Endothelial cell of umbilical vein (primary cell): ENCODE data around the gene INSYN2B. TPM values are rescaled to one million over a fixed set of nuclear protein-coding genes. Genes with fewer than 3 reads are reported as not detected.

ENCODE experiments used
- BruUV-seq: library from RNA; stranded (reverse); fragments of 400-500 nt; replicated peaks from 2 replicates; lab custom pipeline; 2021; lab: Mats Ljungman, UMichigan
- CTCF ChIA-PET: fragments of 300-600, 350-600 bp; sonication (Branson Sonifier 250); formaldehyde crosslinking; loops from one replicate; lab custom pipeline; 2021; ENCODE audit warnings: antibody characterized with exemption, inconsistent platforms; lab: Charles Lee
- POLR2A ChIA-PET: fragments of 300-600, 350-600 bp; sonication (Branson Sonifier 250); formaldehyde crosslinking; loops from one replicate; lab custom pipeline; 2021; ENCODE audit warnings: antibody characterized with exemption, inconsistent platforms; lab: Charles Lee
- DNase-seq: peaks from one replicate; pipeline ENCODE4 v3.0.0-alpha.2; 2011; ENCODE audit warnings: low read depth, low spot score
- FAIRE-seq: peaks from 2 replicates; lab custom pipeline; 2011; peaks lifted over from hg19 to GRCh38; lab: Jason Lieb, UNC
- H2AFZ ChIP-seq: 2 replicates; pipeline ENCODE4 v1.6.0; 2012; ENCODE audit warnings: low read depth, low read length, control low read depth, inconsistent platforms
- H3K27ac ChIP-seq: 2 replicates; pipeline ENCODE4 v1.5.1; 2011; ENCODE audit warnings: low read depth, mild to moderate bottlenecking, control low read depth, low read length, moderate library complexity; ENCODE audit not compliant: insufficient read depth
- H3K27me3 ChIP-seq, 2 experiments: 2 replicates each; pipeline versions ENCODE4 v1.6.0 to v1.6.1; 2011; ENCODE audit warnings: low read length in 2 of 2, mixed read lengths in 1 of 2; ENCODE audit not compliant: control insufficient read depth in 2 of 2, insufficient read depth in 2 of 2
- H3K36me3 ChIP-seq, 2 experiments: 2 replicates in 1 of 2; 3 replicates in 1 of 2; pipeline ENCODE4 v1.5.1; 2011; ENCODE audit warnings: low read length in 2 of 2, mild to moderate bottlenecking in 1 of 2, moderate library complexity in 1 of 2; ENCODE audit not compliant: control insufficient read depth in 2 of 2, insufficient read depth in 2 of 2; ENCODE audit errors: extremely low read depth in 1 of 2
- H3K4me1 ChIP-seq: 3 replicates; pipeline ENCODE4 v1.5.1; 2011; ENCODE audit warnings: mild to moderate bottlenecking, low read length; ENCODE audit not compliant: control insufficient read depth, insufficient read depth; ENCODE audit errors: extremely low read depth
- H3K4me2 ChIP-seq: 2 replicates; pipeline ENCODE4 v1.6.1; 2011; ENCODE audit warnings: low read length, control low read depth, mixed read lengths; ENCODE audit not compliant: insufficient read depth
- H3K4me3 ChIP-seq, 3 experiments: fragments of 200-600 bp in 1 of 3; sonication (generic), shearing (Covaris generic) in 1 of 3; replicated peaks in 1 of 3; 2 replicates each; pipeline ENCODE4 v1.5.1; 2011 to 2016; ENCODE audit warnings: control low read depth in 3 of 3, low read length in 3 of 3, mild to moderate bottlenecking in 2 of 3, inconsistent platforms in 1 of 3, low read depth in 1 of 3, moderate library complexity in 1 of 3; ENCODE audit not compliant: insufficient read depth in 1 of 3
- H3K79me2 ChIP-seq: 2 replicates; pipeline ENCODE4 v1.6.0; 2012; ENCODE audit warnings: low read length, inconsistent platforms; ENCODE audit not compliant: control insufficient read depth, insufficient read depth
- H3K9ac ChIP-seq: replicated peaks from 2 replicates; pipeline ENCODE3; 2011; ENCODE audit warnings: low read length, control low read depth; ENCODE audit not compliant: insufficient read depth; ENCODE audit errors: extremely low read depth
- H3K9me1 ChIP-seq: replicated peaks from 3 replicates; pipeline ENCODE4 v1.6.0; 2011; ENCODE audit warnings: mild to moderate bottlenecking, low read length; ENCODE audit not compliant: control insufficient read depth, insufficient read depth; ENCODE audit errors: extremely low read depth
- H3K9me3 ChIP-seq: replicated peaks from 2 replicates; pipeline ENCODE4 v1.5.1; 2012; ENCODE audit warnings: low read length, inconsistent platforms; ENCODE audit not compliant: control insufficient read depth, insufficient read depth
- H4K20me1 ChIP-seq: replicated peaks from 2 replicates; pipeline ENCODE3; 2011; ENCODE audit warnings: mild to moderate bottlenecking, low read length; ENCODE audit not compliant: control insufficient read depth, insufficient read depth; ENCODE audit errors: extremely low read depth
- EZH2 ChIP-seq: IDR thresholded peaks from 2 replicates; pipeline ENCODE4 v1.6.1; 2012; ENCODE audit warnings: borderline replicate concordance, low read depth, mild to moderate bottlenecking, moderate library complexity, low read length, inconsistent platforms; ENCODE audit not compliant: severe bottlenecking
- FOS ChIP-seq: IDR thresholded peaks from 2 replicates; pipeline ENCODE4 v1.6.1; 2011; ENCODE audit warnings: mild to moderate bottlenecking, low read length, moderate library complexity, borderline replicate concordance; ENCODE audit not compliant: insufficient read depth
- GATA2 ChIP-seq: IDR thresholded peaks from 2 replicates; pipeline ENCODE4 v1.7.0; 2011; ENCODE audit warnings: low read depth, mild to moderate bottlenecking, moderate library complexity, mixed read lengths, low read length; ENCODE audit not compliant: insufficient read length, insufficient read depth
- JUN ChIP-seq: IDR thresholded peaks from 2 replicates; pipeline ENCODE4 v1.6.1; 2011; ENCODE audit warnings: borderline replicate concordance, low read depth; ENCODE audit not compliant: insufficient read length, insufficient read depth
- POLR2A ChIP-seq: IDR thresholded peaks from 2 replicates; pipeline ENCODE4 v1.6.1; 2012; ENCODE audit warnings: low read depth, mild to moderate bottlenecking, control low read depth, low read length
- POLR2AphosphoS5 ChIP-seq: IDR thresholded peaks from 2 replicates; pipeline ENCODE4 v1.6.1; 2012; ENCODE audit warnings: low read depth, mild to moderate bottlenecking, control low read depth, low read length, moderate library complexity; ENCODE audit not compliant: insufficient read depth
- dilution Hi-C: fragments of 300-500 bp; cut with MboI; formaldehyde crosslinking; loops from one replicate; pipeline ENCODE4 v1.15.0; 2019; ENCODE audit warnings: low sequenced_read_pairs; ENCODE audit not compliant: extremely low pct_ligation_motif_present
- intact Hi-C: fragments of 100-400 bp; cut with micrococcal nuclease; formaldehyde crosslinking; loops from one replicate; pipeline ENCODE4 v1.10.0; 2022
- polyA plus RNA-seq, 4 experiments: library from polyadenylated mRNA; depleted of rRNA in 3 of 4; stranded (reverse) in 3 of 4; unstranded in 1 of 4; fragments of >200 nt; gene quantifications; 2 replicates each; pipeline versions ENCODE4 v1.2.1 to v1.2.3, GENCODE V29; 2011 to 2012; ENCODE audit warnings: missing spikeins in 1 of 4
- total RNA-seq: library from RNA; stranded (reverse); gene quantifications from 2 replicates; pipeline ENCODE4 v1.2.3, GENCODE V29; 2021
- TF ChIP-seq, protein P1 (sequence below), 2 donors: IDR thresholded peaks; 1 replicate in 1 of 2; 2 replicates in 1 of 2; pipeline ENCODE4 v1.5.1; 2011; ENCODE audit warnings: low read length in 2 of 2, mild to moderate bottlenecking in 2 of 2, moderate library complexity in 2 of 2, control low read depth in 1 of 2, inconsistent platforms in 1 of 2, low read depth in 1 of 2; ENCODE audit not compliant: insufficient read depth in 1 of 2; ENCODE audit errors: extremely low read depth in 1 of 2
- TF ChIP-seq, protein P2 (sequence below): IDR thresholded peaks from 2 replicates; pipeline ENCODE4 v1.6.1; 2011; ENCODE audit not compliant: insufficient read depth, insufficient read length

INSYN2B gene
- total and polyA plus RNA-seq, 2 donors (not counting 3 experiments of a cell fraction or from before 2014, with no cell fraction given), result 8.2 to 17.1 TPM

DNA sequence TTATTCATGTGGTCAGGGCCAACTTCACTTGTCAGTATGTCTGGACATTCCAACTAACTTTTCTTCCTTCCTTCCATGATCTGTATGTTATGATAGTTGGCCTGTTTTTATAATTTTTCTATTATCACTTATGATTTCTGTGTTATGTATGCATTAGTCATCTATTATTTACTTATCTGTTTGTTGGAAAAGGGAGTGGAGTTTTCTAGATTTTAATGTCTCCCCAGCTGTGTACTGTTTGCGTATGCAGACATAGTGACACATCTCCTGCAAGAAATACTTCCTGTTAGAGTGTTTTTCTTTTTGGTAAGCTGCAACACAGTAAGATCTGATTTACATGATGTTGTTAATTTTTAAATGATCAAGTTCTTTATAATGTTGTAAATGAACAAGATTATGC is 8.7 kb upstream of the INSYN2B start:
- peak overlapping the region; percentile 95 for H3K27ac ChIP-seq
- peaks cover 26% of the 10 kb centered on the region for H3K4me1 ChIP-seq
- ChIA-PET CTCF (interaction anchor here (0.8 to 5.0 kb wide), 7 partner anchors 9 to 287 kb away, joined by 3 to 38 read pairs (median 4); partner anchors contain the start of gene INSYN2B), POLR2A (no interaction called here)
- H3K9ac ChIP-seq, result peak overlapping the region; percentile 66
- dilution Hi-C loops, result no loop called here
- no peaks in the 10 kb centered on the region for H3K9me3 ChIP-seq
- BruUV-seq, result no TSS peak
- FAIRE-seq (no peak), DNase-seq (peak; percentile 75)
- peak overlapping the region; percentile 65 for H3K4me2 ChIP-seq
- intact Hi-C loops, result loop anchor here (2.0 to 5.0 kb wide), 3 partner anchors 63 to 230 kb away; no protein-coding TSS in a partner anchor
- H3K9me1 ChIP-seq, result no peaks in the 10 kb centered on the region
- TF ChIP-seq POLR2AphosphoS5, result peak; percentile 48
- TF ChIP-seq JUN, result peak; percentile 62
- peak; percentile 95 for TF ChIP-seq FOS
- TF ChIP-seq, protein P1, sequence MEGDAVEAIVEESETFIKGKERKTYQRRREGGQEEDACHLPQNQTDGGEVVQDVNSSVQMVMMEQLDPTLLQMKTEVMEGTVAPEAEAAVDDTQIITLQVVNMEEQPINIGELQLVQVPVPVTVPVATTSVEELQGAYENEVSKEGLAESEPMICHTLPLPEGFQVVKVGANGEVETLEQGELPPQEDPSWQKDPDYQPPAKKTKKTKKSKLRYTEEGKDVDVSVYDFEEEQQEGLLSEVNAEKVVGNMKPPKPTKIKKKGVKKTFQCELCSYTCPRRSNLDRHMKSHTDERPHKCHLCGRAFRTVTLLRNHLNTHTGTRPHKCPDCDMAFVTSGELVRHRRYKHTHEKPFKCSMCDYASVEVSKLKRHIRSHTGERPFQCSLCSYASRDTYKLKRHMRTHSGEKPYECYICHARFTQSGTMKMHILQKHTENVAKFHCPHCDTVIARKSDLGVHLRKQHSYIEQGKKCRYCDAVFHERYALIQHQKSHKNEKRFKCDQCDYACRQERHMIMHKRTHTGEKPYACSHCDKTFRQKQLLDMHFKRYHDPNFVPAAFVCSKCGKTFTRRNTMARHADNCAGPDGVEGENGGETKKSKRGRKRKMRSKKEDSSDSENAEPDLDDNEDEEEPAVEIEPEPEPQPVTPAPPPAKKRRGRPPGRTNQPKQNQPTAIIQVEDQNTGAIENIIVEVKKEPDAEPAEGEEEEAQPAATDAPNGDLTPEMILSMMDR (IDR thresholded peaks at IDR 0.05; ENCODE audit: extremely low read depth in 1 of 2, insufficient read depth in 1 of 2, low read depth in 1 of 2, low read length in 2 of 2), result no peak
- peak; percentile 73 for TF ChIP-seq GATA2
- TF ChIP-seq POLR2A, result no peak
- TF ChIP-seq, protein P2, sequence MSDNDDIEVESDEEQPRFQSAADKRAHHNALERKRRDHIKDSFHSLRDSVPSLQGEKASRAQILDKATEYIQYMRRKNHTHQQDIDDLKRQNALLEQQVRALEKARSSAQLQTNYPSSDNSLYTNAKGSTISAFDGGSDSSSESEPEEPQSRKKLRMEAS, result no peak
- no peak for TF ChIP-seq EZH2
- H2AFZ ChIP-seq, result no peak overlapping the region
- no peaks in the 10 kb centered on the region for H3K27me3 ChIP-seq
- no peaks in the 10 kb centered on the region for H3K79me2 ChIP-seq
- H3K36me3 ChIP-seq, result no peaks in the 10 kb centered on the region
- H4K20me1 ChIP-seq, result no peaks in the 10 kb centered on the region
- H3K4me3 ChIP-seq, result no peak overlapping the region
